HG03575 (cell line): ENCODE data around the gene ITGA11.

Experiments
- ATAC-seq: cut with Tn5 transposase; IDR thresholded peaks from one replicate; pipeline ENCODE4 v1.9.1; 2021; ENCODE audit not compliant: unreplicated experiment, insufficient number of reproducible peaks, low FRiP score; ENCODE audit errors: extremely low read depth

Gene ITGA11

DNA sequence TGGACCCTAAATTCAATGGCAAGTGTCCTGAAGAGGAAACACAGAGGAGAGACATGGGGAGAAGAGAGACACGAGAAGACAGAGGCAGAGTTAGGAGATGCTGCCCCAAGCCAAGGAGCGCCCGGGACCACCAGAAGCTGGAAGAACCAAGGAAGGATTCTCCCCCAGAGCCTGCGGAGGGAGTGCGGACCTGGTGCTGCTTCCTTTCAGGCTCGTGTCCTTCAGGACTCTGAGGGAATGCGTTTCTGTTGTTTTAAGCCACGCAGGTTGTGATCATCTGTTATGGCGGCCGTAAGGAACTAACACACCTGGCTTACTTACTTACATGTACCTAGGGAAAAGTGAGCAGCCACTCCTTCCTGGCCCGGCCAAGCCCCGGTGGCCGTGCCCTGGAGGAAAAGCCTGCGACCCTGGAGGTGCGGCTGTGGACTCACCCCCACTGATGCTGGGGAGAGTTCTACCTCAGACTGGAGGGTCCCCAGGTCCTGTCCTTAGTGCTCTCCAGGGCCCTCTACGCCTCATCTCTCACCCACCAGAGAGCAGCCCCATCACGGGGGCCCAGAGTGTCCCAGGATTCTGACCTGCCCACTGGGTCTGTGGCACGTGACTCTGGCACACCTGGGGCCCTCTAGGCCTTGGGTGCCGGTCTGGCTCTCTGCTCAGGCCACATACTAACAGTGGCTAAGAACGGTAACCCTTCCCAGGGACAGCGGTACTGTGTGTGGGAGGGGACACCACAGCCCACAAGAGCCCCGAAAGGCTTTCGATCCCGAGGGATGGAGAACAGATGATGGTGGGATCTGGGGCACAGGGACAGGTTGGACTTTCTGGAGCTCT, 61.8 kb downstream of the ITGA11 start:
- ATAC-seq, result no peak

GRCh38 chr15:68368731-68369435, 63.1 kb downstream of the ITGA11 start:
- no peak for ATAC-seq

DNA sequence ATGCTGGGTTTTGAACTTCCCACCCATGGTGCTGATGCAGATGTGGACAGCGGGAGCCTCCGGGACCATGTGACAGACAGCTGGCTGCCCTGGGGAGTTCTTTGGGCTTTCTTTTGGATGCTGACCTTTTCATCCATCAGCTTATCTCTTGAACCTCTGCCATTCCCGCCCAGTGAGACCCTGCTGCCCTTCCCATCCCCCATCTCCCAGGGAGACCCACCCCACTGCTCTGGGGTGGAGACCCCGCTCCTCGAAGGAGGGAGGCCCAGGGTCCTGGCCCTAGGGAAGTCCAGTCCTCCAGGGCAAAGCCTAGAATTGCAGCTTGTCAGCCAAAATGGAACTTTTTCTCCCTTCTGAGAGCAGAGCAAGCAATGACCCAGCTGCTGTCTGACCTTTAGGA, 64.0 kb downstream of the ITGA11 start:
- ATAC-seq, result no peak

DNA sequence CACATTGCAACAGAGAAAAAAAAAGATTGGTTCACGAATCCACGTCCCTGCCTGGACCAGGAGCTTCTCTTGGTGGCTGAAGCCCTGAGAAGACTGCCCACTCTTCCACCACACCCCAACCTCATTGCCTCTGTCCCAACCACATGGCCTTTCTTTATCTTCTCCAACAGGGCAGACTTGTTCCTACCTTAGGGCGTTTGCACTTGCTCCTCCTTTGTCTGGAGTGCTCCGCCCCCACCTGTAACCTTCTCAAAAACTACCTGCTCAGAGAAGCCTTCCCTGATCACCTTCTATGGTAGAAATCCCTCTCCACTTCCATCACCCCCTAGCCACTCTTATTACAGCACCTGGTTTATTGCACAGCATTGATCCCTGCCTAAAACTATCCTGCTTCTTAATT, 64.7 kb downstream of the ITGA11 start:
- no peak for ATAC-seq

GRCh38 chr15:68366314-68366713, 65.6 kb downstream of the ITGA11 start:
- ATAC-seq, result no peak

- ATAC-seq, result no peak
Measured at GRCh38 chr15:68365770-68366169, 66.2 kb downstream of the ITGA11 start.

- ATAC-seq, result no peak
Measured at GRCh38 chr15:68365140-68365745, 66.7 kb downstream of the ITGA11 start.

DNA sequence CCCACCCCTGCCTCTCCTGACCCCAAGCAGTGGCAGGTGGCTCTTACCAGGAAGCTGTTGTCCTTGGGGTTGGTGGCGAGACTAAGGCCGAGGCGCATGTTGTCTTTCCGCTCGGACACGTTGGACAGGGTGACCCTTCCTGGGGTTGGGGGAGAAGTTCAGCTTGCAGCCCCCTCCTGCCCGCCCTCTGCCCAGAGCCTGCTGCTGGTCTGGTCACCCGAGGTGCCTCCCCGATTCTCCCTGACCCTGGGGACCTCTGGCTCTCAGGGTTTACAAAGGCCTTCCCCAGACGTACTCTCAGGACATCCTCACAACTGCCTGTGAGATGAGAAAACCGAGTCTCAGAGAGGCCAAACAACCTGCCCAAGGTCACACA, 67.3 kb downstream of the ITGA11 start:
- no peak for ATAC-seq

- ATAC-seq, result no peak
Measured at GRCh38 chr15:68364028-68364659, 67.8 kb downstream of the ITGA11 start.

DNA sequence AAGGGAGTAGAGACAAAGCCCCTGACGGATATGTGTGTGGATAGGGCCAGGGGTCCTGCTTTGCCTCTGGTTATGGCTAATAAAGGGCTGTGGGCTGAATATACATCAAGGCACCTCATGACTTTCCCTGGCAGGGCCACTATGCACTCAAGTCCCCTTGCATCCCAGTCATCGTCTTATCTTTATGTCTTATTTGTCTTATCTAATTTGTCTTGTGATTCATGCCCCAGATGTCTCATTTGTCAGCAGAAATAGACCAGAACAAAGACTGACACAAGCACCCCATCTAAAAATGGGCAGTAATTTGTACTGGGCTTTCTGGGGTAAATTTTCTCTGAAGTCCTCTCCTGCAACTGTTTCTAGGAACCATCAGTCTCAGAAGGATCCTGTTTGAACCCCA, 68.6 kb downstream of the ITGA11 start:
- no peak for ATAC-seq

DNA sequence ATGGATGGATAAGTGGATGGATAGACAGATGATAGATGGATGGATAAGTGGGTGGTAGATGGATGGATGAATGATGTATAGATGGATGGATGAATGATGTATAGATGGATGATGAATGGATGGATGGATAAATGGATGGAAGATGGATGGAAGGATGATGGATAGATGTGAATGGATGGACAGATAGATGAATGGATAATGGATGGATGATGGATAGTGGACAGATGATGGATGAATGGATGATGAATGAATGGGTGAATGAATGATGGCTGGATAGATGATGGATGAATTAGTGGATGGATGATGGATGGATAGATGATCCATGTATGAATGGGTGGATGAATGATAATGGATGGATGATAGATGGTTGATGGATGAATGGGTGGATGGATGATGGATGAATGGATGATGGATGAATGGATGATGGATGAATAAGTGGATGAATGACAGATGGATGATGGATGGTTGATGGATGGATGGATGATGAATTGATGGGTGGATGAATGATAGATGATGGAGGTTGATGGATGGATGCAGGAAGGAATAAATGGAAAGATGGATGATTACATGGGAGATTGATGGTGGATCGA, 69.3 kb downstream of the ITGA11 start:
- no peak for ATAC-seq

DNA sequence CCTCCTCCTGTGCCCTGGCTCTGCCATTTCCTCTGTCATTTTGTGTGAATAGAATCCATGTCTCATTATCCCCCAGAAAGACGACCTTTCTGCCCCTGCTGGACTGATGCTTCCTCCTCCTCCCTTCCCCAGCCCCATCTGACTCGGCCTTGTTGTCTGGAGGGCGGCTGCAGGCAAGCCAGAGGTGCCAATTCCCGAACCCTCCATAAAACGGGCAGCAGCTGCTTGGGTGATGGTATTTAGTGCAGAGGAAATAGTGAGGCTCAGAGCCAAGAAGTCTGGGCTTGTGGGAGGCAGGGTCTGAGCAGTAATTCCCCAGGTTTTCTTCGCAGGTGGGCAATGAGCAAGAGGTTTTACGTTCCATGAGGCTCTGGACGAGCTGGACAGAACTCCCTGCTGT, 71.2 kb downstream of the ITGA11 start:
- no peak for ATAC-seq

- no peak for ATAC-seq
Measured at GRCh38 chr15:68356778-68357177, 75.2 kb downstream of the ITGA11 start.

- ATAC-seq, result no peak
Measured at GRCh38 chr15:68354923-68355322, 77.0 kb downstream of the ITGA11 start.

DNA sequence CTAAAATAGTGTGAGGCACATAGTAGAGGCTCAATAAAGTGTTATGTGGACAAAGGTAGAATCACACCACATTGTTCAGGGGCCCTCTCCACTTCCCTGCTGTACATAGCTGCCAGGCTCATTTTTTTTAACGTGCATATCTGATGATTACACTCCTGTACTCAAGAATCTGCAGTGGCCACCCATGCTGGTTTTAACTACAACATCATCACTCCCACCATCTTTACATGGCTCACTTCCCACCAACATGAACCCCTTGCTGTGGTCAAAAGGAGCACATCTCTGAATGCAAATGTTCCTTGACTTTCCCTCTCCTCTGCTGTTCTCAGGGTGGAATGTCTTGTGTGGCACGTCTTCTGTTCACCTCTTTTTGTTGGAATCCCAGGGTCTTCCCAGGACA, 77.7 kb downstream of the ITGA11 start:
- ATAC-seq, result no peak

DNA sequence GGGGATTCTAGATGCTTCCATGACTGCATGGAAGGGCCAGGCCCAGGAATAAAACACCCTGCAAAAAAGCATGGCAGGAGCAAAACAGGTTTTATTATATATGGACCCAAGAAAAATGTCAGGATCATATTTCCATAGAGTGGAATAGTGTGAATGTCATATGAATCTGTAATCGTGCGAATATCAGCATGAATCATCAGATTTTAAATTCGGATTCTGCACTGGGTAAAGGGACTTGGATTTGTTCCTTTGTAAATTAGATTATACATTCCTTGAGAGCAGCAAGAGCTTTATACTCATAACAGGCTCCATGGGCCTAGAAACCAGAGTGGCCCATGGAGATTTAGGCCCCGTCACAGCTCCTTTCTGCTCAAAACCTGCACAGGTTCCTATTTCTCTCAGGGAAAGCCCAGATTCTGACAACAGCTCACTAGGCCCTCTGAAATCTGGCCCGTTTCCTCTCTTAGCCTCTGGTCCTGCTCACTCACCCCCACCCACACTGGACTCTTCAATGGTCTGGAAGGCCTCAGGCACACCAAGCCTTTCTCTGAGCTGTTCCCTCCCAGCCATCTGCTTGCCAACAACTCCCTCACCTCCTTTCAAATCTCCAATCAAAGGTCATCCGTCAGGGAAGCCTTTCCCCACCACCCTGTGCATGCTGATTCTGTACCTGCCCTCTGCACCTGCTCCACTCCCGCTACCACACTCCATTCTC, 78.4 kb downstream of the ITGA11 start:
- no peak for ATAC-seq

GRCh38 chr15:68352401-68353062, 79.4 kb downstream of the ITGA11 start:
- ATAC-seq, result no peak

GRCh38 chr15:68349151-68349550, 82.8 kb downstream of the ITGA11 start:
- no peak for ATAC-seq
